GM12892 (cell line): ENCODE measurements around the gene FARSA.

Source experiments
- POLR2A ChIP-seq: IDR thresholded peaks from 2 replicates; pipeline ENCODE4 v1.6.1; 2011; ENCODE audit warnings: low read depth, low read length, control low read depth
- POLR2AphosphoS5 ChIP-seq: IDR thresholded peaks from 2 replicates; pipeline ENCODE4 v1.6.1; 2011; ENCODE audit warnings: low read depth, low read length, control low read depth
- TAF1 ChIP-seq: IDR thresholded peaks from 2 replicates; pipeline ENCODE4 v1.6.1; 2011; ENCODE audit warnings: low read depth, mild to moderate bottlenecking, control low read depth, low read length, borderline replicate concordance

GRCh38 chr19:12946731-12947496, 13.4 kb upstream of the FARSA start:
- TF ChIP-seq POLR2A (no peak), POLR2AphosphoS5 (no peak), TAF1 (no peak)
